Measurements from ENCODE around the gene PPP6C.
"Not testable (repeated sequence)": the region's sequence is repeated elsewhere in the genome, so short reads cannot be mapped to it uniquely, and the experiment has no call there.

PPP6C gene

GRCh38 chr9:125214186-125214585 is 24.6 kb upstream of the PPP6C start:
- Histone ChIP-seq H3K27ac (ENCODE audit: low read depth, low read length) (no peak overlapping the region), H3K9me3 (ENCODE audit: control insufficient read depth, insufficient read depth, low read length) (no peaks in the 10 kb centered on the region), H3K27me3 (ENCODE audit: control insufficient read depth, insufficient read depth, low read length) (no peaks in the 10 kb centered on the region), H3K36me3 (ENCODE audit: control insufficient read depth, insufficient read depth, low read length) (peaks cover 36% of the 10 kb centered on the region), H3K9ac (ENCODE audit: low read depth, low read length) (no peak overlapping the region), H3K4me1 (ENCODE audit: control insufficient read depth, insufficient read depth, low read length) (no peaks in the 10 kb centered on the region), H3K4me3 (ENCODE audit: low read depth, low read length) (no peak overlapping the region)

GRCh38 chr9:125204477-125204876 is 14.9 kb upstream of the PPP6C start:
- H3K27ac ChIP-seq (ENCODE audit: low read depth, low read length) = no peak overlapping the region
- peaks cover 7% of the 10 kb centered on the region for H3K4me1 ChIP-seq (ENCODE audit: control insufficient read depth, insufficient read depth, low read length)
- H3K9me3 ChIP-seq (ENCODE audit: control insufficient read depth, insufficient read depth, low read length) = no peaks in the 10 kb centered on the region
- H3K4me3 ChIP-seq (ENCODE audit: low read depth, low read length) = no peak overlapping the region
- H3K36me3 ChIP-seq (ENCODE audit: control insufficient read depth, insufficient read depth, low read length) = peaks cover 42% of the 10 kb centered on the region
- H3K27me3 ChIP-seq (ENCODE audit: control insufficient read depth, insufficient read depth, low read length) = no peaks in the 10 kb centered on the region
- no peak overlapping the region for H3K9ac ChIP-seq (ENCODE audit: low read depth, low read length)

- no peak overlapping the region for H3K4me3 ChIP-seq (ENCODE audit: low read depth, low read length)
- no peaks in the 10 kb centered on the region for H3K9me3 ChIP-seq (ENCODE audit: control insufficient read depth, insufficient read depth, low read length)
- no peaks in the 10 kb centered on the region for H3K27me3 ChIP-seq (ENCODE audit: control insufficient read depth, insufficient read depth, low read length)
- H3K27ac ChIP-seq (ENCODE audit: low read depth, low read length) = no peak overlapping the region
- peaks cover 35% of the 10 kb centered on the region for H3K36me3 ChIP-seq (ENCODE audit: control insufficient read depth, insufficient read depth, low read length)
- H3K9ac ChIP-seq (ENCODE audit: low read depth, low read length) = no peak overlapping the region
- peaks cover 7% of the 10 kb centered on the region for H3K4me1 ChIP-seq (ENCODE audit: control insufficient read depth, insufficient read depth, low read length)
Measured at GRCh38 chr9:125202846-125203618, 13.4 kb upstream of the PPP6C start.

- Histone ChIP-seq H3K27me3 (ENCODE audit: control insufficient read depth, insufficient read depth, low read length) (no peaks in the 10 kb centered on the region), H3K9ac (ENCODE audit: low read depth, low read length) (peak within 1 kb of the TSS; percentile 85), H3K4me1 (ENCODE audit: control insufficient read depth, insufficient read depth, low read length) (peaks cover 7% of the 10 kb centered on the region), H3K36me3 (ENCODE audit: control insufficient read depth, insufficient read depth, low read length) (peaks cover 16% of the 10 kb centered on the region), H3K9me3 (ENCODE audit: control insufficient read depth, insufficient read depth, low read length) (no peaks in the 10 kb centered on the region), H3K4me3 (ENCODE audit: low read depth, low read length) (peak within 1 kb of the TSS; percentile 83), H3K27ac (ENCODE audit: low read depth, low read length) (peak within 1 kb of the TSS; percentile 89)
Measured at GRCh38 chr9:125200216-125201047, 10.8 kb upstream of the PPP6C start, which contains the start of gene RABEPK. RABEPK (plus strand) TSS chr9:125200542; CDS start chr9:125203014, 2,472 bp downstream.

- H3K27ac ChIP-seq (ENCODE audit: low read depth, low read length); H3K4me3 ChIP-seq (ENCODE audit: low read depth, low read length); H3K9me3 ChIP-seq (ENCODE audit: control insufficient read depth, insufficient read depth, low read length); H3K27me3 ChIP-seq (ENCODE audit: control insufficient read depth, insufficient read depth, low read length); H3K4me1 ChIP-seq (ENCODE audit: control insufficient read depth, insufficient read depth, low read length); H3K36me3 ChIP-seq (ENCODE audit: control insufficient read depth, insufficient read depth, low read length); H3K9ac ChIP-seq (ENCODE audit: low read depth, low read length): not testable (repeated sequence)
Measured at GRCh38 chr9:125195591-125195990, 6.0 kb upstream of the PPP6C start.

GRCh38 chr9:125194466-125194865 is 4.9 kb upstream of the PPP6C start:
- not testable (repeated sequence) for H3K9me3 ChIP-seq (ENCODE audit: control insufficient read depth, insufficient read depth, low read length); H3K27ac ChIP-seq (ENCODE audit: low read depth, low read length); H3K9ac ChIP-seq (ENCODE audit: low read depth, low read length); H3K4me1 ChIP-seq (ENCODE audit: control insufficient read depth, insufficient read depth, low read length); H3K4me3 ChIP-seq (ENCODE audit: low read depth, low read length); H3K36me3 ChIP-seq (ENCODE audit: control insufficient read depth, insufficient read depth, low read length); H3K27me3 ChIP-seq (ENCODE audit: control insufficient read depth, insufficient read depth, low read length)

GRCh38 chr9:125190361-125190801 is 778 bp upstream of the PPP6C start:
- Histone ChIP-seq H3K36me3 (ENCODE audit: control insufficient read depth, insufficient read depth, low read length) (no peaks in the 10 kb centered on the region), H3K27ac (ENCODE audit: low read depth, low read length) (peak overlapping the region; percentile 97), H3K27me3 (ENCODE audit: control insufficient read depth, insufficient read depth, low read length) (no peaks in the 10 kb centered on the region), H3K4me3 (ENCODE audit: low read depth, low read length) (peak overlapping the region; percentile 95), H3K9me3 (ENCODE audit: control insufficient read depth, insufficient read depth, low read length) (no peaks in the 10 kb centered on the region), H3K4me1 (ENCODE audit: control insufficient read depth, insufficient read depth, low read length) (peaks cover 5% of the 10 kb centered on the region; the same call in 1 of the 2 replicates), H3K9ac (ENCODE audit: low read depth, low read length) (peak overlapping the region; percentile 86)

GRCh38 chr9:125189011-125189360 is 617 bp downstream of the PPP6C start:
- Histone ChIP-seq H3K27ac (ENCODE audit: low read depth, low read length) (peak overlapping the region; percentile 97), H3K9ac (ENCODE audit: low read depth, low read length) (peak overlapping the region; percentile 92), H3K4me1 (ENCODE audit: control insufficient read depth, insufficient read depth, low read length) (peaks cover 5% of the 10 kb centered on the region; the same call in 1 of the 2 replicates), H3K27me3 (ENCODE audit: control insufficient read depth, insufficient read depth, low read length) (no peaks in the 10 kb centered on the region), H3K9me3 (ENCODE audit: control insufficient read depth, insufficient read depth, low read length) (no peaks in the 10 kb centered on the region), H3K4me3 (ENCODE audit: low read depth, low read length) (peak overlapping the region; percentile 95), H3K36me3 (ENCODE audit: control insufficient read depth, insufficient read depth, low read length) (no peaks in the 10 kb centered on the region)

GRCh38 chr9:125183561-125183960 is 6.0 kb downstream of the PPP6C start:
- peaks cover 4% of the 10 kb centered on the region; the same call in 1 of the 2 replicates for H3K4me1 ChIP-seq (ENCODE audit: control insufficient read depth, insufficient read depth, low read length)
- H3K36me3 ChIP-seq (ENCODE audit: control insufficient read depth, insufficient read depth, low read length) = no peaks in the 10 kb centered on the region
- H3K9me3 ChIP-seq (ENCODE audit: control insufficient read depth, insufficient read depth, low read length) = no peaks in the 10 kb centered on the region
- no peak overlapping the region for H3K9ac ChIP-seq (ENCODE audit: low read depth, low read length)
- no peak overlapping the region for H3K4me3 ChIP-seq (ENCODE audit: low read depth, low read length)
- H3K27ac ChIP-seq (ENCODE audit: low read depth, low read length) = no peak overlapping the region
- H3K27me3 ChIP-seq (ENCODE audit: control insufficient read depth, insufficient read depth, low read length) = no peaks in the 10 kb centered on the region

GRCh38 chr9:125183054-125183453 is 6.5 kb downstream of the PPP6C start:
- H3K4me3 ChIP-seq (ENCODE audit: low read depth, low read length) = no peak overlapping the region
- H3K27ac ChIP-seq (ENCODE audit: low read depth, low read length) = no peak overlapping the region
- H3K36me3 ChIP-seq (ENCODE audit: control insufficient read depth, insufficient read depth, low read length) = no peaks in the 10 kb centered on the region
- peaks cover 4% of the 10 kb centered on the region; the same call in 1 of the 2 replicates for H3K4me1 ChIP-seq (ENCODE audit: control insufficient read depth, insufficient read depth, low read length)
- no peaks in the 10 kb centered on the region for H3K9me3 ChIP-seq (ENCODE audit: control insufficient read depth, insufficient read depth, low read length)
- no peaks in the 10 kb centered on the region for H3K27me3 ChIP-seq (ENCODE audit: control insufficient read depth, insufficient read depth, low read length)
- no peak overlapping the region for H3K9ac ChIP-seq (ENCODE audit: low read depth, low read length)

- H3K9me3 ChIP-seq (ENCODE audit: control insufficient read depth, insufficient read depth, low read length); H3K27ac ChIP-seq (ENCODE audit: low read depth, low read length); H3K36me3 ChIP-seq (ENCODE audit: control insufficient read depth, insufficient read depth, low read length); H3K4me3 ChIP-seq (ENCODE audit: low read depth, low read length); H3K9ac ChIP-seq (ENCODE audit: low read depth, low read length); H3K27me3 ChIP-seq (ENCODE audit: control insufficient read depth, insufficient read depth, low read length); H3K4me1 ChIP-seq (ENCODE audit: control insufficient read depth, insufficient read depth, low read length): not testable (repeated sequence)
Measured at GRCh38 chr9:125181756-125182155, 7.8 kb downstream of the PPP6C start.

Measured in HUES48 (cell line).